Psoas muscle (tissue), 8 donors: ENCODE results near the gene TUBE1. TPM values are rescaled to one million over a fixed set of nuclear protein-coding genes. Genes with fewer than 3 reads are reported as not detected.

Source experiments
- ATAC-seq, 4 donors: fragments of 200-7000 bp; cut with Tn5 transposase; one replicate each; pipeline ENCODE4 v1.9.1; 2020; ENCODE audit warnings: moderate library complexity in 3 of 4, mild to moderate bottlenecking in 2 of 4
- DNase-seq, 2 donors: peaks; one replicate each; pipeline ENCODE4 v3.0.0-alpha.2; 2020
- H3K27ac ChIP-seq: fragments of 200-600 bp; one replicate; pipeline ENCODE4 v1.8.0; 2022
- H3K27me3 ChIP-seq, 3 donors: fragments of 200-600 bp in 1 of 3; one replicate each; pipeline versions ENCODE4 v1.6.1 to v1.8.0; 2013 to 2022; ENCODE audit warnings: low read length in 2 of 3, mild to moderate bottlenecking in 2 of 3, moderate library complexity in 1 of 3; ENCODE audit not compliant: insufficient read depth in 3 of 3
- H3K36me3 ChIP-seq, 2 donors: fragments of 200-600 bp in 1 of 2; one replicate each; pipeline versions ENCODE4 v1.6.1 to v1.8.0; 2013 to 2022; ENCODE audit warnings: low read depth in 1 of 2, mild to moderate bottlenecking in 1 of 2, moderate library complexity in 1 of 2; ENCODE audit not compliant: insufficient read depth in 1 of 2
- H3K4me1 ChIP-seq: fragments of 200-600 bp; one replicate; pipeline ENCODE4 v1.8.0; 2022
- H3K4me3 ChIP-seq: fragments of 200-600 bp; one replicate; pipeline ENCODE4 v1.8.0; 2022; ENCODE audit warnings: mild to moderate bottlenecking
- H3K9me3 ChIP-seq: fragments of 200-600 bp; one replicate; pipeline ENCODE4 v1.8.0; 2022
- WGBS, 3 donors: extraction: QIAGEN DNeasy Blood & Tissue Kit; methylation state at CpG; one replicate each; pipeline versions ENCODE4 v1.1.6 to v1.1.7; 2013; 5-methylcytosine and 5-hydroxymethylcytosine counted together
- intact Hi-C, 2 donors: fragments of 100-400 bp; cut with DNase I; formaldehyde crosslinking; loops; one replicate each; pipeline versions ENCODE4 v1.11.0 to v1.14.2; 2022
- polyA plus RNA-seq, 3 donors: library from polyadenylated mRNA; stranded (reverse); fragments of 200-250 nt; gene quantifications; one replicate each; pipeline ENCODE4 v1.2.3, GENCODE V29; 2013
- total RNA-seq, 4 donors: library from RNA; stranded (reverse); fragmentation: NEBNext Ultra II Directional in 2 of 4; extraction: Animal tissue kit (Norgen Biotek cat#: 25700) in 2 of 4; gene quantifications; one replicate each; pipeline versions ENCODE4 v1.2.1 to v1.2.4, GENCODE V29; 2021 to 2023
- TF ChIP-seq, protein P1 (sequence below): fragments of 200-600 bp; IDR thresholded peaks from one replicate; pipeline ENCODE4 v1.8.0; 2022; ENCODE audit warnings: antibody characterized with exemption
- donor health status: healthy with polysubstance abuse.
- donor health status: DM: no; HTN: no; CAD: no; lungs with moderate emphysema.
- donor health status: Bipolar disorder and iron deficiency.
- donor health status: healthy.
- donor health status: DM: yes; HTN: yes; CAD: no.
- donor health status: DM: no; HTN: no; CAD: no.
- donor health status: DM: no; HTN: no; CAD: no.
- donor health status: DM: yes; HTN: yes; CAD: no.

TUBE1 gene
- total and polyA plus RNA-seq, 7 donors: 4.7 to 7.0 (median 5.9) TPM

GRCh38 chr6:112122756-112123155 lies 35.5 kb upstream of the TUBE1 start:
- 76 to 83% (median 77%) methylated on average over 2 of the region's 2 CpGs for WGBS, 3 donors
- TF ChIP-seq, protein P1, sequence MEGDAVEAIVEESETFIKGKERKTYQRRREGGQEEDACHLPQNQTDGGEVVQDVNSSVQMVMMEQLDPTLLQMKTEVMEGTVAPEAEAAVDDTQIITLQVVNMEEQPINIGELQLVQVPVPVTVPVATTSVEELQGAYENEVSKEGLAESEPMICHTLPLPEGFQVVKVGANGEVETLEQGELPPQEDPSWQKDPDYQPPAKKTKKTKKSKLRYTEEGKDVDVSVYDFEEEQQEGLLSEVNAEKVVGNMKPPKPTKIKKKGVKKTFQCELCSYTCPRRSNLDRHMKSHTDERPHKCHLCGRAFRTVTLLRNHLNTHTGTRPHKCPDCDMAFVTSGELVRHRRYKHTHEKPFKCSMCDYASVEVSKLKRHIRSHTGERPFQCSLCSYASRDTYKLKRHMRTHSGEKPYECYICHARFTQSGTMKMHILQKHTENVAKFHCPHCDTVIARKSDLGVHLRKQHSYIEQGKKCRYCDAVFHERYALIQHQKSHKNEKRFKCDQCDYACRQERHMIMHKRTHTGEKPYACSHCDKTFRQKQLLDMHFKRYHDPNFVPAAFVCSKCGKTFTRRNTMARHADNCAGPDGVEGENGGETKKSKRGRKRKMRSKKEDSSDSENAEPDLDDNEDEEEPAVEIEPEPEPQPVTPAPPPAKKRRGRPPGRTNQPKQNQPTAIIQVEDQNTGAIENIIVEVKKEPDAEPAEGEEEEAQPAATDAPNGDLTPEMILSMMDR: no peak
- no peaks in the 10 kb centered on the region for H3K27me3 ChIP-seq
- H3K9me3 ChIP-seq: no peaks in the 10 kb centered on the region
- H3K27ac ChIP-seq: no peak overlapping the region
- no peak overlapping the region for H3K4me3 ChIP-seq
- DNase-seq: no peak
- intact Hi-C loops: no loop called here
- no peak for ATAC-seq
- H3K36me3 ChIP-seq: peaks cover 0 to 30% of the 10 kb centered on the region in 2 donors
- H3K4me1 ChIP-seq: no peaks in the 10 kb centered on the region

DNA sequence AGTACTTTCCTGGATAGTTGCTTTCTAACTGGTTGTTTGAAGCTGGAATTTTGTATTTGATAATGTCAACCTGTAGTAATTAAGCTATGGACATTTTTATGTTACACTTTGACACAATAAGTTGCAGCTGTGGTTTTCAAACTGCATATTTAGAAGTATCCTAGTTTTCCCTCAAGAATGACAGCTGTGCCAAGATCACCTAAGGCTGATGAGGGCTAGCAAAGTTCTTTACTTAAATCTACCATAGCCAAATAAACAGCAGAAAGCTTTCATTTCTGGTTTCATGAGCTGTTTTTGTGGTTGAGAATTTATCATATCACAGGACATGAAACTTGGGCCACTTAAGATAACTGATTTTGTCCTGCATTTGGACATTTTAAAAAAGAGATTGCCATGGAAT lies 30.8 kb upstream of the TUBE1 start:
- TF ChIP-seq, protein P1: no peak
- H3K27me3 ChIP-seq: no peaks in the 10 kb centered on the region
- DNase-seq: no peak

DNA sequence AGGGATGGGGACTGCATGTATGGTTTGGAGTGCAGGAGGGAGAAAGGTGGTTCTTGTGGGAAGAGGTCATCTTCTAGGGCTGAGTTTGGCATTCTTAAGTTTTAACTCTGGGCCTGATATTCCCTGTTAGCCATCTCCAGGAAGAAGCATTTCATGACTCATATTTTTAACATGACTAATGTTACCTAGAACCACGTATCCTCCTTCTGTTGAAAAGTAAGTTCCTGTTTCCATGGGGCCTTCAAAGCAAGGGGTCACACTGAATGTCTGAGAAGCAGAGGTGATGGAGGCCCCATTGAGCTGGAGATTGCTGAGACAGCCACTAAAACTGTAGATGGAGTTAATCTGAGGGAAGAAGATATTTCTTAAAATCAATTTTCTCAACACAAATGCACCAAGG lies 30.3 kb upstream of the TUBE1 start:
- 80 to 88% (median 82%) methylated on average over 1 of the region's 1 CpG for WGBS, 3 donors
- intact Hi-C loops: no loop called here

More for the DNA sequence above, 30.8 kb upstream of the TUBE1 start:
- intact Hi-C loops: no loop called here
- no peak for ATAC-seq
- Histone ChIP-seq H3K4me1 (no peaks in the 10 kb centered on the region), H3K9me3 (no peaks in the 10 kb centered on the region), H3K36me3 (peaks cover 0 to 25% of the 10 kb centered on the region in 2 donors), H3K4me3 (no peak overlapping the region), H3K27ac (no peak overlapping the region)

DNA sequence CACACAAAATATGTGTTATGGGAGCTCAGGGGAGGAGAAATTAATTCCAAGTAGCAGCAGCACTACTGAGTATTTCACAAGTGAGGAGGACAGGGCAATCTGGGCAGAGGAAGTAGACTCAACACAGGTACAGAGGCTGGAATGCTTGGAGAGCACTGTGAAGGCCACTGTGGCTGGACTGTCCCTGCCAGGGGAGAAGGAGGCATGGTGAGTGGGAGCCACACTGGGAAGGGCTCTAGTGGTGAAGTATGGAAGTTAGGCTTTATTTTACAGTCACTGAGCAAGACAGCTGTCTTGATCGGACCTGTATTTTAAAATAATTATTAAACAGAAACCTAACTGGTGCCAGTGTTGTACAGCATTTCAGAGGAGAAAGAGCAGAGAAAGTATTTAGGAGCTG lies 28.9 kb upstream of the TUBE1 start:
- DNase-seq (no peak), ATAC-seq (no peak)
- intact Hi-C loops: no loop called here
- Histone ChIP-seq H3K9me3 (no peaks in the 10 kb centered on the region), H3K27ac (no peak overlapping the region), H3K4me1 (no peaks in the 10 kb centered on the region), H3K36me3 (peaks cover 0 to 25% of the 10 kb centered on the region in 2 donors), H3K27me3 (no peaks in the 10 kb centered on the region), H3K4me3 (no peak overlapping the region)
- TF ChIP-seq, protein P1: no peak
- 81 to 88% (median 84%) methylated on average over 1 of the region's 1 CpG for WGBS, 3 donors

More for the DNA sequence above, 30.3 kb upstream of the TUBE1 start:
- Histone ChIP-seq H3K27me3 (no peaks in the 10 kb centered on the region), H3K27ac (no peak overlapping the region), H3K36me3 (peaks cover 0 to 25% of the 10 kb centered on the region in 2 donors), H3K9me3 (no peaks in the 10 kb centered on the region), H3K4me3 (no peak overlapping the region), H3K4me1 (no peaks in the 10 kb centered on the region)
- TF ChIP-seq, protein P1: no peak
- DNase-seq: no peak
- no peak for ATAC-seq

DNA sequence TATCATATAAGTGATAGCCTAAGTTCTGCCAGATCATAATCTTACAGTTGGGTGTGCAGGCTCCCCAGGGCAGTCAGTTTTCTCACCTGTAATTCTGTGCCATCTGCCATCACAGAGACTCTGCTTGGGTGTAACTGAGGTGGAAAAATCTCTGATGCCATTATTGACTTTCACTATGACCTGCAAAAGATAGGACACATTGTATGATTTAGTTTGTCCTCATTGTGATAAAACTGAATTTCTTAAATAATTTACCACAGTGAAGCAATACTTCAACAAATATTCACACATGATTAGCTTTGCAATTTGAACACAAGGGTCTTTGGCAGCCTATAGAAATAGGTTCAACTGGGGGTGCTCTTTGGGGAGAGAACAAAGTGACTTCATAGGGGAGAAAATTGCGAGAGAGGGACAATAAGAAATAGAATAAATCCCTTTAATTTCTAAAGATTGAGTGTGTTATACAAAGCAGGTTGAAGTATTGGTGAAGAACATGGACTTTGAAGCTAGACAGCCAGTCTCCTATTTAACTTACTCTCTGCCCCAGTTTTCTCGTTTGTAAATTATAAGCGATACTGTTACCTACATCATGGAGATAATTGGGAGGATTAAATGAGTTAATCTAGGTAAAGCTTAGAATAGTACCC lies 27.4 kb upstream of the TUBE1 start:
- intact Hi-C loops: no loop called here
- DNase-seq: no peak
- TF ChIP-seq, protein P1: no peak

More for the DNA sequence above, 27.4 kb upstream of the TUBE1 start:
- H3K27me3 ChIP-seq: no peaks in the 10 kb centered on the region
- no peak overlapping the region for H3K27ac ChIP-seq
- no peaks in the 10 kb centered on the region for H3K4me1 ChIP-seq
- H3K4me3 ChIP-seq: no peak overlapping the region
- 96 to 98% (median 97%) methylated on average over 3 of the region's 3 CpGs for WGBS, 3 donors
- H3K36me3 ChIP-seq: peaks cover 0 to 14% of the 10 kb centered on the region in 2 donors
- no peaks in the 10 kb centered on the region for H3K9me3 ChIP-seq
- no peak for ATAC-seq
